GM21737 (cell line): ENCODE data around the gene PTAR1.
"Not testable (repeated sequence)": the region's sequence is repeated elsewhere in the genome, so short reads cannot be mapped to it uniquely, and the experiment has no call there.

ENCODE experiments used
- ATAC-seq: cut with Tn5 transposase; IDR thresholded peaks from one replicate; pipeline ENCODE4 v1.9.1; 2021; ENCODE audit warnings: mild to moderate bottlenecking, moderate library complexity; ENCODE audit not compliant: unreplicated experiment

PTAR1 gene, protein sequence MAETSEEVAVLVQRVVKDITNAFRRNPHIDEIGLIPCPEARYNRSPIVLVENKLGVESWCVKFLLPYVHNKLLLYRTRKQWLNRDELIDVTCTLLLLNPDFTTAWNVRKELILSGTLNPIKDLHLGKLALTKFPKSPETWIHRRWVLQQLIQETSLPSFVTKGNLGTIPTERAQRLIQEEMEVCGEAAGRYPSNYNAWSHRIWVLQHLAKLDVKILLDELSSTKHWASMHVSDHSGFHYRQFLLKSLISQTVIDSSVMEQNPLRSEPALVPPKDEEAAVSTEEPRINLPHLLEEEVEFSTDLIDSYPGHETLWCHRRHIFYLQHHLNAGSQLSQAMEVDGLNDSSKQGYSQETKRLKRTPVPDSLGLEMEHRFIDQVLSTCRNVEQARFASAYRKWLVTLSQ

DNA sequence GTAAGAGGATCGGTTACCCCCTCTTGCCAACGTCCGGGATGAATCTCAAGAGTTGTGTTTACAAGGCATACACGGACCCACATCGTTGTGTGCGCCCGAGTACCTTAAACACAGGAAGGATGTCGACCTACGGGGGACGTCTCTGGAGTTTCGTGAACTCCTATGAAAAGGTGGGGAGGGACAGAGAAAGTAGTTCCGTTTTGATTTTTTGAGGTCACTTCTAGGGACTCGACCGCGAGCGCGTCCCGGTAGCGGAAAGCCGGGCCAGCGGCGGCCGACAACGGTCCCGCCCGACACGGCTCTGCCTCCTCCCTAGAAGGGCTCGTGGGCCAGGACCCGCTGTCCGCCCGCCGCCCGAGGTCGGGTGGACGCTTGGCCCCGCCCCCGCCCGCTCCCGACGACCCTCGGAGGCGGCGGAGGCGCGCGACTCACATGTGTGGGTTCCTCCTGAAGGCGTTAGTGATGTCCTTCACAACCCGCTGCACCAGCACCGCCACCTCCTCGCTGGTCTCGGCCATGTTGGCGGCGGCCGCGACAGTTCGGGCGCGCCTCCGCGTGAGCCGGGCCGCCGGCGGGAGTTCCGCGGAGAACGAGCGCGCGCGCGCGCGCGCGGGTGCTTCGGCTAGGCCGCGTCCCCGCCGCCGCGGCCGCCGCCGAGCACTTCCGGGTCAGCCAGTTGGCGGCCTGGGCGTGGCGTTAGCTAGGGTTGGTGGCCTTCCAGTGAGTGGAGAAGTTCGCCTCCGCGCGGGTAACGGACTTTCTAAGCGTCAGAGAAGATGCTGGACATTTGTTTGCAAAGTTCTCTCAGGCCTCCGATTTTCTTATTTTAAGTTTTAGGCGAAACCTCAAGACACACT is at the start of gene PTAR1:
PTAR1 (minus strand) TSS at position 591 of the 857 bp plus-strand sequence; CDS start at position 518, 73 bp downstream.
- ATAC-seq: peak; percentile 92

DNA sequence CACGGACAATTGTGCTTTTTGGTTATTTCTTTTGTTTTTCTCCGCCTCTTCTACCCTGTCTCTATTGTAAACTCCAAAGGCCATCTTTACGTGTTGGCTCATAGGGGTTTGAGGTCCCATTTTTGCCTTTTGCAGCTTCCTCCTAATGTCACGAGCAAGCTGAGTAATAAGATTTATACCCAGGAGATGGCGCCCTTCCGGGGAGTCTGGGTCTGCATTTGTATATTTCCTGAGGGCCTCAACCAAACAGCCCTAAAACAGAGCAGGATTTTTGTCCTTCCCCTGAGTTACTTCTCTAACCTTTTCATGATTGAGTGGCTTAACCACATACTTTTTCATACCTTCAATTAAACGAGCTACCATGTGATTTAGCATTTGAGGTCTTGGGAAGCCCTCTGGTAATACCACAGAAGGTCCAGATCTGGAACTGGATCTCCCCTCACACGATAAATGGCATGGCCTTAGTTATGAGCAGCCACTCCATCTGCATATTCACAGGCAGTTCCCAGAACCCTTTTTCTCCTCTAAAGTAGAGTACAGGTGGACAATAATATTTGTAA is 49.6 kb upstream of the PTAR1 start:
- ATAC-seq: no peak

GRCh38 chr9:69806627-69807026 is 46.8 kb upstream of the PTAR1 start:
- no peak for ATAC-seq

DNA sequence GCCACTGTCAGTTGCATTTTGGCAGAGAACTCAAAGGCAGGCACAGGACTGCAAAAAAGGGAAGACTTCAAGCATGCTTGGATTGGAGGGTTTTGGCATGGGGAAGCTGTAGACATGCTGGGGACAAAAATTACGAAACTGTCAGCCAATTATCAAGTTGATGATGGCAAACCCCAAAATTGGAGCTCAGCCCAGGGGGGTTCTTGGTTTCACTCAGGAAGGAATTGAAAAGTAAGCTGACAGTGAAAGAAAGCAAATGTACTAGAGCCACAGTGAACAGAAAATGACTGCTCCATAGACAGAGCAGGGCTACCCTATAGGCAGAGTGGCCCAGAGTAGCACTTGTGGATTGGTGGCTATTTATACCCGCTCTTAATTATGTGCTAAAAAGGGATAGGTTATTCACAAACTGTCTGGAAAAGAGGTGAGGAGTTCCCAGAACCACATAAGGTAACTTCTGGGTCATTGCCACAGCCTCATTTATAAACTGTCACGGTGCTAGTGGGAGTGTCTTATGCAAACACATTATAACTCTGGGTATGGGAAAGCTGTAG is 46.2 kb upstream of the PTAR1 start:
- no peak for ATAC-seq

GRCh38 chr9:69801989-69802388 is 42.2 kb upstream of the PTAR1 start:
- no peak for ATAC-seq

- not testable (repeated sequence) for ATAC-seq
Measured at GRCh38 chr9:69800027-69800426, 40.2 kb upstream of the PTAR1 start.

DNA sequence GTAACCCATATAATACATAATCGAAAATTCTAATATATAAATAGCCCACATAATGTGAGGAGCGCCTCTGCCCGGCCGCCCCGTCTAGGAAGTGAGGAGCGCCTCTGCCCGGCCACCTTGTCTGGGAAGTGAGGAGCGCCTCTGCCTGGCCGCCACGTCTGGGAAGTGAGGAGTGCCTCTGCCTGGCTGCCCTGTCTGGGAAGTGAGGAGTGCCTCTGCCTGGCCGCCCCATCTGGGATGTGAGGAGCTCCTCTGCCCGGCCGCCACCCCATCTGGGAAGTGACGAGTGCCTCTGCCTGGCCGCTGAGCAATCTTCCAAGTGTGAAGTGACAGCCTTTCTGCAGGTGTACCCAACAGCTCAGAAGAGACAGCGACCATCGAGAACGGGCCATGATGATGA is 39.7 kb upstream of the PTAR1 start:
- not testable (repeated sequence) for ATAC-seq

DNA sequence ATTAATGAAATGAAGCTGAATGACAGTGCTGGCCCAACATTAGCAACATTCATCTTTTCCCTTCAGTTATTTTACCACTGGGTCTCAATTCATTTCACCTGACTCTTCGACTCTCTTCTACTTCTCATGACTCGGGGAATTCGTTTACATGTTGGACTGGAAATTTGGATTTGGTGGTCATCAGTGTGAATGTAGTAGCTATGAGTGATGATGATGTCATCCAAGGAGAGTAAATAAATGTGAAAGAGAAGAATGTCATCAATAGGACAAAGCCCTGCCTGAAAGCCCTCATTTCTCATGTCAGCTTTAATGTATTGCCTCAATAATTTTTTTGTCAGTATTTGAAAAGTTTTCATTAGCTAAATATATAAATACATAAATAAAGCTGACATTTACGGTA is 38.9 kb upstream of the PTAR1 start:
- no peak for ATAC-seq

- no peak for ATAC-seq
Measured at GRCh38 chr9:69797675-69798074, 37.9 kb upstream of the PTAR1 start.

DNA sequence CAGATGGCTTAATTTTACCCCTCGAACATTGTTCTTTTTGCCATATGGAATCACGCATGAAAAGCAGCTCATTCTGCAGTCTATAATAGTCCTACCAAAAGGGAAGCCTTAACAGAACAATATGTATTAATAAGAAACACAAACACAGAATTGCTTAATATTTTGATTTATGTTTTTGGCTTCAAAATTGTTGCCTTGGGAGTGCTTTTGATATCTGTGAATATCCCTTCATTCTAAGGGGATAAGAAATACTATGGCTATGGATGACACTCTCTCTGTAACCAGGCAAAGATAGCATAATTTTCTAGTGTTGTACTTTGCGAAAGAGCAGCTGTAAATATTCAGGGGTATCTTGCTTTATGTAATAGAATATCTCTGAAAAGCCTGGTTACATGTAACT is 34.5 kb upstream of the PTAR1 start:
- ATAC-seq: no peak

DNA sequence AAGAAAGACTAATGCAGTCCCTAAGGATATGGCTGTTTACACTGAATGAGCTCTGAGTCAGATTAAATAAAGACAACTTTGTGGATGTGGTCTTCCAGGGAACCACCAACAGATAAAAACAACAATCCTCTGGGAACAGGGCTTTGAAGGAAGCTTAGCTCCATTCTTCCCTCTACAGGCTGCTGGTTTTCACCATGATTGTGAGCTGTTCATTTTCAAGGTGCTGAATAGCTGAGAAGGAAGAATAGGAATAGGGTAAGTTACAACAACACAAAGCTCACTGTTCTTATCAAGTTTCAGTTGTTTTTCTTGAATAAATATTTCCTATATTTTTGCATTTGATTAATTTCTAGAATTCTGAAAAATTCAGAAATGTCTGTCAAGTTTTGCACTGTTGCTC is 25.9 kb upstream of the PTAR1 start:
- ATAC-seq: no peak

- no peak for ATAC-seq
Measured at GRCh38 chr9:69773258-69773657, 13.4 kb upstream of the PTAR1 start.

- ATAC-seq: no peak
Measured at GRCh38 chr9:69771775-69772418, 12.1 kb upstream of the PTAR1 start.

DNA sequence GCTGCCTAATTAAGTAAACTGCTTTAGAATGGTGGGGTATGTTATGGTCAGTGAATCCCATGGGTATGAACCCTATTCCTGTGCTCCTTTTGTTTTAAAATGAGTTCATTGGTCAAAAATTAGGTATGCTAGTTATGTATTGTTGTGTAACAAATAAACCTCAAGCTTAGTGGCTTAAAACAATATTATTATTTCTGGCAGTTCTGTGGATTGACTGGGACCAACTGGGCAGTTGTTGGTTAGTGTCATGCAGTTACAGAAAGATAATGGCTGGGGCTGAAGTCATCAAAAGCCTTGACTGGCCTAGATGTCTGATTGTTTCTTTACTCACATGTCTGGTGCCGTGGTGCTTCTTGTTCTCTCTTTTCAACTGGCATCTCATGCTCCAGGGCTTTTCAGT is 8.9 kb upstream of the PTAR1 start:
- no peak for ATAC-seq

DNA sequence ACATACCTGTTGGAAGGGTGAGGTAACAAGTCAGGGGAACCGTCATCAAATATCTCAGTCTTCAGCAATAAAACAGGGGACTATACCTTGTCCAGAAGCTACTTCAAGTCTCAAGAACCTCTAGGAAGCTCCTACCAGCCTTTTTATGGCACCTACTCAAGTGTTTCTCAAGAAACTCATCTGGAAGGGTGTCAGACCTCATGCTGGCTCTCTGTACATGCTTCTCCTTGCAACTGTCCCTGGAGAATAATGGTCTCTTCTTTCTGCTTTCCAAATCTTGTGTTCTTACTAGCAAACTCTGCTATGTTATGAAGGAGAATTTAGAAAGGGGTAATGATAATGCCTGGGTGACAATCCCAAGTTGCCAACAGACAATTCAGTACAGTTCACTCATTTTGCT is 8.3 kb upstream of the PTAR1 start:
- no peak for ATAC-seq

DNA sequence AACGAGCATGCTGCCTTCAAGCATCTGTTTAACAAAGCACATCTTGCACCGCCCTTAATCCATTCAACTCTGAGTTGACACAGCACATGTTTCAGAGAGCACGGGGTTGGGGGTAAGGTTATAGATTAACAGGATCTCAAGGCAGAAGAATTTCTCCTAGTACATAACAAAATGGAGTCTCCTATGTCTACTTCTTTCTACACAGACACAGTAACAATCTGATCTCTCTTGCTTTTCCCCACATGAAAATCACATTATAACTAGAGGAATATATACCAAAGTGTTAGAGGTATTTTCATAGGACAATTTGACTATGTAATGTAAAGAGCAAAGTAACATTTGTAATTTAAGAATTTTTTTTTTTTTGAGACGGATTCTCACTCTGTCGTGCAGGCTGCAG is 4.1 kb upstream of the PTAR1 start:
- ATAC-seq: not testable (repeated sequence)

DNA sequence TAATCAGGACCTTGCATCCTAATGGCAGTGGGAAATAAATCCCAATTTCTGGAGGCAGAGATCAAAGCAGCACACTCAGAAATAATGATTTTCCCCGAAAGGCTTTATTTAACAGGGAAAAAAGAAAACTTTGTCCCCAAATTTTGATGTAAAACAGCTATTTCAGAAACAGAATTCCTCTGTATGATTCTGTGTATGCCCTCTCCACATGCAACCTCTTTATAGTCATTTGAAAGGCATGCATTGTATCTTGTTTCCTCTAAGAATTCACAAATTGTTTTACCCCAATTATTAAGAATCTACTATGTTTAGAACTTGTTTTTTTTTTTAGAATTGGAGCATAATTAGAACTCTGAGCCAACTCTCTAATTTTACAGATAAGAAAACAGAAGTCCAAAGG is 2.7 kb upstream of the PTAR1 start:
- no peak for ATAC-seq

- ATAC-seq: peak; percentile 5
Measured at GRCh38 chr9:69760278-69760610, 433 bp upstream of the PTAR1 start.

GRCh38 chr9:69759021-69759420 is 790 bp downstream of the PTAR1 start:
- peak; percentile 2 for ATAC-seq

- no peak for ATAC-seq
Measured at GRCh38 chr9:69757996-69758675, 1.7 kb downstream of the PTAR1 start.
